ENCODE measurements around the gene ITGA6. TPM values are rescaled to one million over a fixed set of nuclear protein-coding genes. Genes with fewer than 3 reads are reported as not detected.

The ITGA6 gene
- total RNA-seq, 2 experiments from 2014 or later, result 7.8 to 7.9 TPM

- DNase-seq (no peak), ATAC-seq (no peak)
- intact Hi-C loops (cut with DNase I, micrococcal nuclease), result loop anchor here in 1 of 2 experiments (10.0 kb wide), 1 partner anchor 997 kb away; the partner anchor contains the start of genes DCAF17 and METTL8
- Mint-ChIP-seq H3K9me3 (ENCODE audit: low read depth) (no peaks in the 10 kb centered on the region), H3K4me1 (peaks cover 69% of the 10 kb centered on the region), H3K4me3 (no peak overlapping the region), H3K27me3 (no peaks in the 10 kb centered on the region), H3K36me3 (ENCODE audit: low read depth) (no peaks in the 10 kb centered on the region), H3K27ac (no peak overlapping the region)
- CTCF ChIA-PET, result interaction anchor here (0.5 to 23.1 kb wide), 3 partner anchors 8 to 716 kb away, joined by 4 to 405 read pairs (median 142); no protein-coding TSS in a partner anchor
- POLR2A ChIA-PET, result interaction anchor here (2.5 kb wide), 1 partner anchor 10 kb away, joined by 16 read pairs; no protein-coding TSS in a partner anchor
These were observed 4.6 kb downstream of the ITGA6 start for GRCh38 chr2:172431993-172432392.

DNA sequence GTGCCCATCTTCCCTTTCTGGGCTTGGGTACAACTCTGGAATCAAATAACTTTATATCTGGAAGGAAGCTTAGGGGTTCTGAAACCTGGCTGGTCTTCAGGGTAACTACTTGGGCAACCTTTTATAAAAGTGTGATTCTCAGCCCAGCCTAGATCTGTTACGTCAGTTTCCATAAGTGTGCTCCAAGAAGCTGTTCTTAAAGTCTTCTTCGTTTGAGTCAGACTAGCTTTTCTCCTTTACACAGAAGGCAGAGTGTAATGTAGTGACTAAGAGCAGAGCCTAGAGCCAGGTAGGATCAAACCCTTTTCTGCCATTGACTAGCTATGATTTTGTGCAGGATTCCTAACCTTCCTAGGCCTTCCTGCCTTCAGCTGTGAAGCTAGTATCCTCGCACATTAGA lies 5.8 kb downstream of the ITGA6 start:
- Mint-ChIP-seq H3K4me1 (peaks cover 68% of the 10 kb centered on the region), H3K27ac (peak overlapping the region; percentile 32)

GRCh38 chr2:172434821-172435605 lies 7.6 kb downstream of the ITGA6 start:
- Mint-ChIP-seq H3K4me1 (peaks cover 54% of the 10 kb centered on the region), H3K4me3 (no peak overlapping the region), H3K36me3 (ENCODE audit: low read depth) (peaks cover 2% of the 10 kb centered on the region), H3K27ac (peak overlapping the region; percentile 28), H3K27me3 (no peaks in the 10 kb centered on the region), H3K9me3 (ENCODE audit: low read depth) (no peaks in the 10 kb centered on the region)
- DNase-seq (peak; percentile 32), ATAC-seq (no peak)
- ChIA-PET CTCF (interaction anchor here (1.0 to 23.1 kb wide), 2 partner anchors 10 to 27 kb away, joined by 3 to 405 read pairs; no protein-coding TSS in a partner anchor), POLR2A (interaction anchor here (0.6 kb wide), 1 partner anchor 13 kb away, joined by 4 read pairs; no protein-coding TSS in a partner anchor)
- intact Hi-C loops (cut with DNase I, micrococcal nuclease), result loop anchor here (5.0 to 10.0 kb wide), 2 partner anchors 183 to 1000 kb away; partner anchors contain the start of genes DCAF17 (in 1 of the 2) and METTL8 (in 1 of the 2)

More for the DNA sequence above, 5.8 kb downstream of the ITGA6 start:
- no peaks in the 10 kb centered on the region for H3K9me3 Mint-ChIP-seq (ENCODE audit: low read depth)
- DNase-seq, result no peak
- CTCF ChIA-PET, result interaction anchor here (0.8 to 23.1 kb wide), 7 partner anchors 7 to 29 kb away, joined by 3 to 405 read pairs (median 3); no protein-coding TSS in a partner anchor
- no peak overlapping the region for H3K4me3 Mint-ChIP-seq
- no peaks in the 10 kb centered on the region for H3K27me3 Mint-ChIP-seq
- POLR2A ChIA-PET, result interaction anchor here (0.5 to 2.5 kb wide), 7 partner anchors 9 to 1258 kb away, joined by 3 to 16 read pairs (median 4); no protein-coding TSS in a partner anchor
- no peaks in the 10 kb centered on the region for H3K36me3 Mint-ChIP-seq (ENCODE audit: low read depth)
- ATAC-seq, result peak; percentile 57
- intact Hi-C loops (cut with DNase I, micrococcal nuclease), result loop anchor here in 1 of 2 experiments (10.0 kb wide), 1 partner anchor 998 kb away; the partner anchor contains the start of genes DCAF17 and METTL8

GRCh38 chr2:172435606-172435911 lies 8.2 kb downstream of the ITGA6 start:
- no peak overlapping the region for H3K4me3 Mint-ChIP-seq
- no peak overlapping the region for H3K27ac Mint-ChIP-seq
- ATAC-seq (no peak), DNase-seq (no peak)
- ChIA-PET POLR2A (no interaction called here), CTCF (interaction anchor here (9.2 to 23.1 kb wide), 2 partner anchors 8 to 27 kb away, joined by 142 to 405 read pairs; partner anchors contain the start of gene ITGA6)
- no peaks in the 10 kb centered on the region for H3K9me3 Mint-ChIP-seq (ENCODE audit: low read depth)
- peaks cover 50% of the 10 kb centered on the region for H3K4me1 Mint-ChIP-seq
- H3K36me3 Mint-ChIP-seq (ENCODE audit: low read depth), result peaks cover 2% of the 10 kb centered on the region
- H3K27me3 Mint-ChIP-seq, result no peaks in the 10 kb centered on the region
- intact Hi-C loops (cut with DNase I, micrococcal nuclease), result loop anchor here (5.0 to 10.0 kb wide), 2 partner anchors 183 to 1001 kb away; partner anchors contain the start of genes DCAF17 (in 1 of the 2) and METTL8 (in 1 of the 2)

DNA sequence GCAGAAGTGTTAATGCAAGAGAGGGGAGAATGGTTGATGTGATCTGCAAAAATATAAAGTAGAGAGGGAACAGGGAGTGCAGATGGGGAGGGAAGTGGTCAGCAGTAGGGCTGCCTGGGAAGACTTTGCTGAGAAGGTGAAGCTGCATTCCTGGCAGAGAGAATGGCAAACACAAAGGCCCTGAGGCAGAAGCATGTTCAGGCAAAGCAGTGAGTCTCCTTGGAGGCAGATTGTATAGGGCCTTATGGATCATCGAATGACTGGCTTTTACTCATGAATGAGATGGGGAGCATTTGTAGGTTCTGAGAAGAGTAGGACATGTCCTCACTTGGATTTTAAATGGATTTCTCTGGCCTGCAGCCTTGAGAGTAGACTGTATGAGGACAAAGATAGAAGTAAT lies 9.5 kb downstream of the ITGA6 start:
- no peak for ATAC-seq
- intact Hi-C loops (cut with DNase I, micrococcal nuclease), result loop anchor here (5.0 to 10.0 kb wide), 2 partner anchors 185 to 1002 kb away; partner anchors contain the start of genes DCAF17 (in 1 of the 2) and METTL8 (in 1 of the 2)

GRCh38 chr2:172437419-172438341 lies 10.3 kb downstream of the ITGA6 start:
- Mint-ChIP-seq H3K36me3 (ENCODE audit: low read depth) (peaks cover 2% of the 10 kb centered on the region), H3K27me3 (no peaks in the 10 kb centered on the region), H3K4me1 (peaks cover 49% of the 10 kb centered on the region), H3K4me3 (no peak overlapping the region), H3K9me3 (ENCODE audit: low read depth) (no peaks in the 10 kb centered on the region), H3K27ac (no peak overlapping the region)
- CTCF ChIA-PET, result interaction anchor here (0.8 to 23.1 kb wide), 5 partner anchors 8 to 259 kb away, joined by 3 to 405 read pairs (median 3); partner anchors contain the start of gene ITGA6
- DNase-seq (peak; percentile 81), ATAC-seq (peak; percentile 73)
- POLR2A ChIA-PET, result interaction anchor here (0.8 to 1.2 kb wide), 3 partner anchors 10 to 24 kb away, joined by 3 read pairs; partner anchors contain the start of gene ITGA6
- intact Hi-C loops (cut with DNase I, micrococcal nuclease), result loop anchor here (1.0 to 10.0 kb wide), 4 partner anchors 9 to 1003 kb away; partner anchors contain the start of genes DCAF17 (in 1 of the 2) and METTL8 (in 1 of the 2)

More for the DNA sequence above, 9.5 kb downstream of the ITGA6 start:
- POLR2A ChIA-PET, result interaction anchor here (1.0 kb wide), 1 partner anchor 13 kb away, joined by 3 read pairs; no protein-coding TSS in a partner anchor
- H3K9me3 Mint-ChIP-seq (ENCODE audit: low read depth), result no peaks in the 10 kb centered on the region
- peaks cover 2% of the 10 kb centered on the region for H3K36me3 Mint-ChIP-seq (ENCODE audit: low read depth)
- peaks cover 49% of the 10 kb centered on the region for H3K4me1 Mint-ChIP-seq
- CTCF ChIA-PET, result interaction anchor here (1.2 to 23.1 kb wide), 3 partner anchors 9 to 47 kb away, joined by 3 to 405 read pairs (median 142); partner anchors contain the start of gene ITGA6
- no peak overlapping the region for H3K27ac Mint-ChIP-seq
- no peaks in the 10 kb centered on the region for H3K27me3 Mint-ChIP-seq
- H3K4me3 Mint-ChIP-seq, result no peak overlapping the region
- DNase-seq, result no peak

DNA sequence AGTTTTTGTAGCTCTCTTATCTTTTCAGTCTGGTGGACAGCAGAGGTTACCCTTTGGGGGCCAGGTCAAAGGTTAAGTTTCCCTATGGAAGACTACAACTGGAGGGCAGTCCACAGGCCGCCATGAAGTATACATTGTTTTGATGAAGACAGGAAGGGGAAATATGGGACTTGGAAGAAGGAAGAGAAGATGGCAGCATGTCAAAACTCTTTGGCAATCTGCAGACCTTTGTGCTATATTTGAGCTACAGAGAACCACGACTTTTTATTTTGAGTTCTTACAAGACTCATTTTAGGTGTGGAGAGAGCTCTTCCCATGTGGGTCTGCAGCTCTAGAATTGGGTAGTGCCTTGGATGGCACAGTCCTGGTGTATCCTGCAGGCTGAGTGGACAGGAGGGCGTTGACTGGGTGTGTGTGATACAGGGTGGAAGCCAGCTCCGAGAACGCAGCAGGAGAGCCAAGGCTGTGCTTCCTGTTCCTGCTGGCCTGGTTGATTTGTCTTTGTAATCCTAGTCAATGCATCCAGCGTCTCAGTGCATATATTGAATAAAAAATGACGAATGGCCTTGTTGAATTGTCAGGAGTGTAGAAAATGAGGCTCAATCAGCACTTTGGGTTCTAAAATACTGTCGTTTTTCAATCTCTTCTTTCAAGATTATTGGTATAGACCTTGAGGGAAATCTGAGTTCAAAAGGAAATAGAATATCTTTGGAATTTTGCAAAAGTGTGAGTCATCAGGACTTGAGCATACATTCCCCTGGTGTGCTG lies 11.5 kb downstream of the ITGA6 start:
- Mint-ChIP-seq H3K36me3 (ENCODE audit: low read depth) (peaks cover 4% of the 10 kb centered on the region), H3K4me1 (peaks cover 48% of the 10 kb centered on the region), H3K27me3 (no peaks in the 10 kb centered on the region), H3K9me3 (ENCODE audit: low read depth) (no peaks in the 10 kb centered on the region), H3K4me3 (peak overlapping the region; percentile 11), H3K27ac (peak overlapping the region; percentile 39)
- POLR2A ChIA-PET, result interaction anchor here (1.2 kb wide), 1 partner anchor 23 kb away, joined by 3 read pairs; no protein-coding TSS in a partner anchor
- CTCF ChIA-PET, result interaction anchor here (0.6 to 23.1 kb wide), 5 partner anchors 7 to 223 kb away, joined by 3 to 405 read pairs (median 4); partner anchors contain the start of gene ITGA6
- DNase-seq (no peak), ATAC-seq (no peak)
- intact Hi-C loops (cut with DNase I, micrococcal nuclease), result loop anchor here (1.0 to 10.0 kb wide), 4 partner anchors 11 to 1004 kb away; partner anchors contain the start of genes DCAF17 (in 1 of the 2) and METTL8 (in 1 of the 2)

DNA sequence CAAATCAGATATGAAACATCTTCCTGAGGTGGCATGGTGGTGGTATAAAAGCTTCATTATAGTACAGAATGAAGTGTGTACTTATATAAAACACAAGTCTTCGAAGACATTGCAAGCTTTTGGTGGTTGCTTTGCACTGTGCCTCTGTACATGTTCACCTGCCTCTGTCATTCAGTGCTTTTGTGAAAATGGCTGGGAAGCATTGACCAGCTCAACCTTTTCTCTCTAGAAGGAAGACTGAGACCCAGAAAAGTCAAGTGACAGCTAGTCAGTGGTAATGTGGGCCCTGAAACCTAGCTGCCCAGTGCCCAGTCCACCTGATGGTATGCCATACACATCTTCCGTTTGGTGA lies 12.1 kb downstream of the ITGA6 start:
- intact Hi-C loops (cut with DNase I, micrococcal nuclease), result loop anchor here (2.0 to 10.0 kb wide), 3 partner anchors 21 to 1005 kb away; partner anchors contain the start of genes DCAF17 (in 1 of the 2) and METTL8 (in 1 of the 2)
- no peak overlapping the region for H3K4me3 Mint-ChIP-seq
- no peaks in the 10 kb centered on the region for H3K27me3 Mint-ChIP-seq
- ATAC-seq, result no peak
- H3K27ac Mint-ChIP-seq, result peak overlapping the region; percentile 39
- POLR2A ChIA-PET, result no interaction called here
- H3K36me3 Mint-ChIP-seq (ENCODE audit: low read depth), result peaks cover 4% of the 10 kb centered on the region
- CTCF ChIA-PET, result interaction anchor here (0.6 to 23.1 kb wide), 5 partner anchors 10 to 223 kb away, joined by 3 to 405 read pairs (median 9); partner anchors contain the start of gene ITGA6
- H3K4me1 Mint-ChIP-seq, result peaks cover 45% of the 10 kb centered on the region
- DNase-seq, result no peak
- no peaks in the 10 kb centered on the region for H3K9me3 Mint-ChIP-seq (ENCODE audit: low read depth)

DNA sequence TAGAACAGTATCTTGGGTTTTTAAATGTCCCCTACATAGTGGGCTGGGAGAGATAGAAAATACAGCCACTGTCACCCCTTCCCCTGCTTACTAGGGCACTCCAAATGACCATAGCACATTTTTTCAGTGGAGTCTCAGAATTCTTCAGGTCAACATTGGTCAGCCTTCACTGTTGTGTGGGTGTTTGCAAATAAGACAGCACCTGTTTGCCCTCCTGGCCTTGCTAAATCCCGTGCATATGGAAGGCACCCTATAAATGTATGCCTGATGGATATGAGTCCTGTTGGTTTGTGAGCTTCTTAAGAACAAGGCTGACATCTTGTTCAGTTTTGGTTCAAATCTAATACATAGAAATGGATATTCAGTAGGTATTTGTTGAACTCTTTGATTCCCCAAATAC lies 12.5 kb downstream of the ITGA6 start:
- H3K4me1 Mint-ChIP-seq, result peaks cover 42% of the 10 kb centered on the region

More for the DNA sequence above, 12.5 kb downstream of the ITGA6 start:
- intact Hi-C loops (cut with DNase I, micrococcal nuclease), result loop anchor here (2.0 to 10.0 kb wide), 3 partner anchors 21 to 1005 kb away; partner anchors contain the start of genes DCAF17 (in 1 of the 2) and METTL8 (in 1 of the 2)
- no peak overlapping the region for H3K4me3 Mint-ChIP-seq
- ChIA-PET CTCF (interaction anchor here (2.0 to 23.1 kb wide), 3 partner anchors 10 to 22 kb away, joined by 9 to 405 read pairs (median 142); partner anchors contain the start of gene ITGA6), POLR2A (interaction anchor here (0.9 kb wide), 1 partner anchor 13 kb away, joined by 3 read pairs; no protein-coding TSS in a partner anchor)
- no peak overlapping the region for H3K27ac Mint-ChIP-seq
- no peaks in the 10 kb centered on the region for H3K9me3 Mint-ChIP-seq (ENCODE audit: low read depth)
- H3K27me3 Mint-ChIP-seq, result no peaks in the 10 kb centered on the region
- ATAC-seq (no peak), DNase-seq (no peak)
- peaks cover 4% of the 10 kb centered on the region for H3K36me3 Mint-ChIP-seq (ENCODE audit: low read depth)

Data from activated CD4-positive, alpha-beta T cell treated with anti-CD3 and anti-CD28 coated beads for 36 hours (primary cell).